ENCODE measurements around the gene PPP2R2C.

DNA sequence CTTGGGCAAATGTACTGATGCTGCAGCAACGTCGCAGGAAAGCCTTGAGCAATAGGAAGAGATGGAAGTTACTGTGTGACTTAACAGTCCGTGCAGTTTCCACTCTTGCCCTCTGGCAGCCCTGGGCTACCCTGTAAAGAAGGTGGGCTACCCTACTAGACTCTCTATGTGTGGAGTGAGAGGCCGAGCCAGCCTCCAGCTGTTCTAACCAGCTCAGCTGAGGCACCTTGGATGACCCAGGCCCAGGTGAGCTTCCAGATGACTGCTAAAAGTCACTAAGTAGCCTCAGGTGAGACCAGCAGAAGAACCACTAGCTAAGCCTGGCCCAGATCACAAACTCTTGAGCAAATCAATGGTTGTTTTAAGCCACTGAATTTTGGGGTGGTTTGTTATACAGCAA is 34.9 kb upstream of the PPP2R2C start:
- no peak for TF ChIP-seq SPI1 (IDR thresholded peaks at IDR 0.05; ENCODE audit: low read depth, low read length)
- TF ChIP-seq TAF1 (IDR thresholded peaks at IDR 0.05; ENCODE audit: low read depth, low read length) = no peak
